GM23338 (cell line): Measurements from ENCODE around the gene DPF3. TPM values are rescaled to one million over a fixed set of nuclear protein-coding genes. Genes with fewer than 3 reads are reported as not detected.

Experiments used
- ATAC-seq: fragments of 200-7000 bp; cut with Tn5 transposase; 3 replicates; pipeline ENCODE4 v1.9.1; 2020
- DNase-seq: peaks from one replicate; pipeline ENCODE4 v3.0.0-alpha.2; 2015; ENCODE audit warnings: low spot score
- H2AFZ ChIP-seq: fragments of 200-600 bp; sonication (generic); 2 replicates; pipeline ENCODE4 v1.8.0; 2016; ENCODE audit warnings: antibody characterized with exemption, mild to moderate bottlenecking, moderate library complexity
- H3F3A ChIP-seq: fragments of 200-600 bp; sonication (generic); replicated peaks from 2 replicates; pipeline ENCODE4 v1.8.0; 2017; ENCODE audit warnings: antibody characterized with exemption, mixed run types, low read depth
- H3K27ac ChIP-seq: fragments of 200-600 bp; sonication (generic); 2 replicates; pipeline ENCODE4 v1.6.1; 2016; ENCODE audit warnings: low read depth
- H3K27me3 ChIP-seq: fragments of 200-600 bp; sonication (generic); 2 replicates; pipeline ENCODE4 v1.8.0; 2016; ENCODE audit warnings: mild to moderate bottlenecking, mixed run types, moderate library complexity; ENCODE audit not compliant: insufficient read depth
- H3K36me3 ChIP-seq: fragments of 200-600 bp; sonication (generic); 2 replicates; pipeline ENCODE4 v1.8.0; 2016; ENCODE audit warnings: mild to moderate bottlenecking; ENCODE audit not compliant: insufficient read depth
- H3K4me1 ChIP-seq: fragments of 200-600 bp; sonication (generic); 2 replicates; pipeline ENCODE4 v1.8.0; 2016; ENCODE audit warnings: mild to moderate bottlenecking, moderate library complexity; ENCODE audit not compliant: insufficient read depth
- H3K4me2 ChIP-seq: fragments of 200-600 bp; sonication (generic); 2 replicates; pipeline ENCODE4 v1.7.1; 2017; ENCODE audit warnings: mixed run types
- H3K4me3 ChIP-seq: fragments of 200-600 bp; sonication (generic); 2 replicates; pipeline ENCODE4 v1.6.1; 2016; ENCODE audit warnings: mixed run types
- H3K79me2 ChIP-seq: fragments of 200-600 bp; sonication (generic); replicated peaks from 2 replicates; pipeline ENCODE4 v1.8.0; 2017; ENCODE audit warnings: mild to moderate bottlenecking; ENCODE audit not compliant: insufficient read depth
- H3K9me2 ChIP-seq: fragments of 200-600 bp; sonication (generic); 2 replicates; pipeline ENCODE4 v1.8.0; 2017; ENCODE audit not compliant: insufficient read depth
- H4K20me1 ChIP-seq: fragments of 200-600 bp; sonication (generic); replicated peaks from 2 replicates; pipeline ENCODE4 v1.8.0; 2017; ENCODE audit warnings: mild to moderate bottlenecking; ENCODE audit not compliant: insufficient read depth
- H3K27ac Mint-ChIP-seq: 2 replicates; pipeline ENCODE4 v1.8.0; 2020; ENCODE audit warnings: inconsistent platforms, mild to moderate bottlenecking, moderate library complexity, mixed read lengths
- H3K27me3 Mint-ChIP-seq: 3 replicates; pipeline ENCODE4 v1.8.0; 2022; ENCODE audit warnings: low read depth, mild to moderate bottlenecking, moderate library complexity, mixed read lengths, inconsistent platforms; ENCODE audit not compliant: insufficient read depth, poor library complexity
- H3K36me3 Mint-ChIP-seq: 3 replicates; pipeline ENCODE4 v1.8.0; 2021; ENCODE audit warnings: low read depth, mild to moderate bottlenecking, inconsistent platforms, moderate library complexity, mixed read lengths
- H3K4me1 Mint-ChIP-seq: 3 replicates; pipeline ENCODE4 v1.8.0; 2020; ENCODE audit warnings: mild to moderate bottlenecking, inconsistent platforms, mixed read lengths
- H3K4me3 Mint-ChIP-seq: 3 replicates; pipeline ENCODE4 v1.8.0; 2021; ENCODE audit warnings: moderate library complexity, mild to moderate bottlenecking, inconsistent platforms, mixed read lengths
- H3K9me3 Mint-ChIP-seq: 3 replicates; pipeline ENCODE4 v1.8.0; 2020; ENCODE audit warnings: moderate library complexity, mild to moderate bottlenecking, inconsistent platforms, mixed read lengths
- CREB1 ChIP-seq: fragments of 250-450 bp; sonication (Bioruptor Pico); IDR thresholded peaks from 2 replicates; pipeline ENCODE4 v1.5.0; 2020; ENCODE audit warnings: low read depth, mild to moderate bottlenecking, moderate library complexity
- EZH2 ChIP-seq: fragments of 200-600 bp; sonication (generic); IDR thresholded peaks from one replicate; pipeline ENCODE4 v1.8.0; 2017; ENCODE audit warnings: antibody characterized with exemption, mild to moderate bottlenecking, low read depth; ENCODE audit not compliant: unreplicated experiment
- EZH2phosphoT487 ChIP-seq: fragments of 200-600 bp; sonication (generic); IDR thresholded peaks from one replicate; pipeline ENCODE4 v1.8.1; 2018; ENCODE audit warnings: antibody characterized with exemption; ENCODE audit not compliant: unreplicated experiment
- JUNB ChIP-seq: IDR thresholded peaks from one replicate; pipeline ENCODE4 v1.6.1; 2016; ENCODE audit warnings: antibody characterized with exemption; ENCODE audit not compliant: unreplicated experiment
- NANOG ChIP-seq: IDR thresholded peaks from 2 replicates; pipeline ENCODE4 v1.6.1; 2016; ENCODE audit warnings: antibody characterized with exemption, borderline replicate concordance
- POLR2AphosphoS5 ChIP-seq: IDR thresholded peaks from 2 replicates; pipeline ENCODE4 v1.6.1; 2016; ENCODE audit warnings: antibody characterized with exemption, low read depth
- STAT1 ChIP-seq: IDR thresholded peaks from one replicate; pipeline ENCODE4 v1.6.1; 2016; ENCODE audit warnings: antibody characterized with exemption; ENCODE audit not compliant: unreplicated experiment
- ZNF114 ChIP-seq: fragments of 250-450 bp; sonication (Bioruptor Pico); IDR thresholded peaks from 2 replicates; pipeline ENCODE4 v1.5.0; 2020; ENCODE audit warnings: mild to moderate bottlenecking, moderate library complexity
- ZNF331 ChIP-seq: fragments of 250-450 bp; sonication (Bioruptor Pico); IDR thresholded peaks from 2 replicates; pipeline ENCODE4 v1.5.0; 2020; ENCODE audit warnings: low read depth, mild to moderate bottlenecking, moderate library complexity
- polyA plus RNA-seq: library from polyadenylated mRNA; unstranded; fragments of >200 nt; fragmentation: Nextera tagmentation; extraction: Ambion mirVana; gene quantifications from 2 replicates; pipeline ENCODE4 v1.2.1, GENCODE V29; 2016
- total RNA-seq: library from RNA; depleted of rRNA; stranded (reverse); fragments of >200 nt; shearing (Covaris generic); gene quantifications from 2 replicates; pipeline ENCODE4 v1.2.3, GENCODE V29; 2014
- TF ChIP-seq, protein P1 (sequence below): fragments of 250-450 bp; sonication (Bioruptor Pico); IDR thresholded peaks from 2 replicates; pipeline ENCODE4 v1.5.0; 2020; ENCODE audit warnings: mild to moderate bottlenecking, moderate library complexity
- TF ChIP-seq, protein P2 (sequence below), 2 experiments: fragments of 200-600 bp in 1 of 2; sonication (generic) in 1 of 2; conservative IDR thresholded peaks; 2 replicates each; pipeline versions ENCODE4 v1.5.1 to v1.6.1; 2016 to 2017; ENCODE audit warnings: antibody characterized with exemption in 2 of 2, low read depth in 2 of 2, mild to moderate bottlenecking in 2 of 2, moderate library complexity in 1 of 2
- TF ChIP-seq, protein P3 (sequence below): IDR thresholded peaks from one replicate; pipeline ENCODE4 v1.6.1; 2018; ENCODE audit warnings: antibody characterized with exemption; ENCODE audit not compliant: unreplicated experiment
- TF ChIP-seq, protein P4 (sequence below): IDR thresholded peaks from 2 replicates; pipeline ENCODE4 v1.6.1; 2016; ENCODE audit warnings: antibody characterized with exemption

Gene DPF3
- total and polyA plus RNA-seq, 2 experiments from 2014 or later = 0.18 to 1.0 TPM

DNA sequence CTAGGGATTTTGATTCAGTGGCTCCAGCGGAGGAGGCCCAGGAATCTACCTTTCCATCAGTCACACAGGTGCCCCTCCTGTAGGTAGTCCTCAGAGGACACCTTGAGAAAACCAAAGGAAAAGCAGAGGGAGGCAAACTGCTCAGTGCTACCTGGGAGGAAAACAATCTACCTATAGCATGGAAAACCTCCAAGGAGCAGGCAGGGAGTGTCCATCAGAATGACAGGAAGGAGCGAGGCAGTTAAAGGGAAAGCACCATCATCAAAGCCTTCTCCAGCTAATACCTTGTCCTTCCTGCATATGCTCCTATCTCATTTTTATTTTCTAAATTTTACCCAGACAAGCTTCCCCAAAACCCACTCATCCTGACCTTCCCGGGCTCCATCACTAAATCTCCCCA, 25.4 kb downstream of the DPF3 start:
- H3K27ac Mint-ChIP-seq = no peak overlapping the region
- Histone ChIP-seq H3K27ac (no peak overlapping the region), H3K79me2 (no peaks in the 10 kb centered on the region), H3K36me3 (no peaks in the 10 kb centered on the region), H3K9me2 (peaks cover 6% of the 10 kb centered on the region; the same call in 1 of the 2 replicates), H4K20me1 (no peaks in the 10 kb centered on the region), H3F3A (no peaks in the 10 kb centered on the region), H3K4me1 (no peaks in the 10 kb centered on the region), H3K27me3 (no peaks in the 10 kb centered on the region), H3K4me3 (no peak overlapping the region), H3K4me2 (no peak overlapping the region), H2AFZ (no peak overlapping the region)
- no peak for DNase-seq
- TF ChIP-seq JUNB (no peak), NANOG (no peak), EZH2phosphoT487 (no peak), ZNF331 (CRISPR knock-in tag) (no peak), CREB1 (CRISPR knock-in tag) (no peak), POLR2AphosphoS5 (no peak), EZH2 (no peak), STAT1 (no peak), ZNF114 (CRISPR knock-in tag) (no peak)
- TF ChIP-seq, protein P1, sequence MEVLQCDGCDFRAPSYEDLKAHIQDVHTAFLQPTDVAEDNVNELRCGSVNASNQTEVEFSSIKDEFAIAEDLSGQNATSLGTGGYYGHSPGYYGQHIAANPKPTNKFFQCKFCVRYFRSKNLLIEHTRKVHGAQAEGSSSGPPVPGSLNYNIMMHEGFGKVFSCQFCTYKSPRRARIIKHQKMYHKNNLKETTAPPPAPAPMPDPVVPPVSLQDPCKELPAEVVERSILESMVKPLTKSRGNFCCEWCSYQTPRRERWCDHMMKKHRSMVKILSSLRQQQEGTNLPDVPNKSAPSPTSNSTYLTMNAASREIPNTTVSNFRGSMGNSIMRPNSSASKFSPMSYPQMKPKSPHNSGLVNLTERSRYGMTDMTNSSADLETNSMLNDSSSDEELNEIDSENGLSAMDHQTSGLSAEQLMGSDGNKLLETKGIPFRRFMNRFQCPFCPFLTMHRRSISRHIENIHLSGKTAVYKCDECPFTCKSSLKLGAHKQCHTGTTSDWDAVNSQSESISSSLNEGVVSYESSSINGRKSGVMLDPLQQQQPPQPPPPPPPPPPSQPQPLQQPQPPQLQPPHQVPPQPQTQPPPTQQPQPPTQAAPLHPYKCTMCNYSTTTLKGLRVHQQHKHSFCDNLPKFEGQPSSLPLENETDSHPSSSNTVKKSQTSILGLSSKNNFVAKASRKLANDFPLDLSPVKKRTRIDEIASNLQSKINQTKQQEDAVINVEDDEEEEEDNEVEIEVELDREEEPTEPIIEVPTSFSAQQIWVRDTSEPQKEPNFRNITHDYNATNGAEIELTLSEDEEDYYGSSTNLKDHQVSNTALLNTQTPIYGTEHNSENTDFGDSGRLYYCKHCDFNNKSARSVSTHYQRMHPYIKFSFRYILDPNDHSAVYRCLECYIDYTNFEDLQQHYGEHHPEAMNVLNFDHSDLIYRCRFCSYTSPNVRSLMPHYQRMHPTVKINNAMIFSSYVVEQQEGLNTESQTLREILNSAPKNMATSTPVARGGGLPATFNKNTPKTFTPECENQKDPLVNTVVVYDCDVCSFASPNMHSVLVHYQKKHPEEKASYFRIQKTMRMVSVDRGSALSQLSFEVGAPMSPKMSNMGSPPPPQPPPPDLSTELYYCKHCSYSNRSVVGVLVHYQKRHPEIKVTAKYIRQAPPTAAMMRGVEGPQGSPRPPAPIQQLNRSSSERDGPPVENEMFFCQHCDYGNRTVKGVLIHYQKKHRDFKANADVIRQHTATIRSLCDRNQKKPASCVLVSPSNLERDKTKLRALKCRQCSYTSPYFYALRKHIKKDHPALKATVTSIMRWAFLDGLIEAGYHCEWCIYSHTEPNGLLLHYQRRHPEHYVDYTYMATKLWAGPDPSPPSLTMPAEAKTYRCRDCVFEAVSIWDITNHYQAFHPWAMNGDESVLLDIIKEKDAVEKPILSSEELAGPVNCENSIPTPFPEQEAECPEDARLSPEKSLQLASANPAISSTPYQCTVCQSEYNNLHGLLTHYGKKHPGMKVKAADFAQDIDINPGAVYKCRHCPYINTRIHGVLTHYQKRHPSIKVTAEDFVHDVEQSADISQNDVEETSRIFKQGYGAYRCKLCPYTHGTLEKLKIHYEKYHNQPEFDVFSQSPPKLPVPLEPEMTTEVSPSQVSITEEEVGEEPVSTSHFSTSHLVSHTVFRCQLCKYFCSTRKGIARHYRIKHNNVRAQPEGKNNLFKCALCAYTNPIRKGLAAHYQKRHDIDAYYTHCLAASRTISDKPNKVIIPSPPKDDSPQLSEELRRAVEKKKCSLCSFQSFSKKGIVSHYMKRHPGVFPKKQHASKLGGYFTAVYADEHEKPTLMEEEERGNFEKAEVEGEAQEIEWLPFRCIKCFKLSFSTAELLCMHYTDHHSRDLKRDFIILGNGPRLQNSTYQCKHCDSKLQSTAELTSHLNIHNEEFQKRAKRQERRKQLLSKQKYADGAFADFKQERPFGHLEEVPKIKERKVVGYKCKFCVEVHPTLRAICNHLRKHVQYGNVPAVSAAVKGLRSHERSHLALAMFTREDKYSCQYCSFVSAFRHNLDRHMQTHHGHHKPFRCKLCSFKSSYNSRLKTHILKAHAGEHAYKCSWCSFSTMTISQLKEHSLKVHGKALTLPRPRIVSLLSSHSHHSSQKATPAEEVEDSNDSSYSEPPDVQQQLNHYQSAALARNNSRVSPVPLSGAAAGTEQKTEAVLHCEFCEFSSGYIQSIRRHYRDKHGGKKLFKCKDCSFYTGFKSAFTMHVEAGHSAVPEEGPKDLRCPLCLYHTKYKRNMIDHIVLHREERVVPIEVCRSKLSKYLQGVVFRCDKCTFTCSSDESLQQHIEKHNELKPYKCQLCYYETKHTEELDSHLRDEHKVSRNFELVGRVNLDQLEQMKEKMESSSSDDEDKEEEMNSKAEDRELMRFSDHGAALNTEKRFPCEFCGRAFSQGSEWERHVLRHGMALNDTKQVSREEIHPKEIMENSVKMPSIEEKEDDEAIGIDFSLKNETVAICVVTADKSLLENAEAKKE = no peak
- TF ChIP-seq, protein P2, sequence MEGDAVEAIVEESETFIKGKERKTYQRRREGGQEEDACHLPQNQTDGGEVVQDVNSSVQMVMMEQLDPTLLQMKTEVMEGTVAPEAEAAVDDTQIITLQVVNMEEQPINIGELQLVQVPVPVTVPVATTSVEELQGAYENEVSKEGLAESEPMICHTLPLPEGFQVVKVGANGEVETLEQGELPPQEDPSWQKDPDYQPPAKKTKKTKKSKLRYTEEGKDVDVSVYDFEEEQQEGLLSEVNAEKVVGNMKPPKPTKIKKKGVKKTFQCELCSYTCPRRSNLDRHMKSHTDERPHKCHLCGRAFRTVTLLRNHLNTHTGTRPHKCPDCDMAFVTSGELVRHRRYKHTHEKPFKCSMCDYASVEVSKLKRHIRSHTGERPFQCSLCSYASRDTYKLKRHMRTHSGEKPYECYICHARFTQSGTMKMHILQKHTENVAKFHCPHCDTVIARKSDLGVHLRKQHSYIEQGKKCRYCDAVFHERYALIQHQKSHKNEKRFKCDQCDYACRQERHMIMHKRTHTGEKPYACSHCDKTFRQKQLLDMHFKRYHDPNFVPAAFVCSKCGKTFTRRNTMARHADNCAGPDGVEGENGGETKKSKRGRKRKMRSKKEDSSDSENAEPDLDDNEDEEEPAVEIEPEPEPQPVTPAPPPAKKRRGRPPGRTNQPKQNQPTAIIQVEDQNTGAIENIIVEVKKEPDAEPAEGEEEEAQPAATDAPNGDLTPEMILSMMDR (conservative IDR thresholded peaks at IDR 0.05; ENCODE audit: low read depth in 2 of 2) = no peak
- TF ChIP-seq, protein P3, sequence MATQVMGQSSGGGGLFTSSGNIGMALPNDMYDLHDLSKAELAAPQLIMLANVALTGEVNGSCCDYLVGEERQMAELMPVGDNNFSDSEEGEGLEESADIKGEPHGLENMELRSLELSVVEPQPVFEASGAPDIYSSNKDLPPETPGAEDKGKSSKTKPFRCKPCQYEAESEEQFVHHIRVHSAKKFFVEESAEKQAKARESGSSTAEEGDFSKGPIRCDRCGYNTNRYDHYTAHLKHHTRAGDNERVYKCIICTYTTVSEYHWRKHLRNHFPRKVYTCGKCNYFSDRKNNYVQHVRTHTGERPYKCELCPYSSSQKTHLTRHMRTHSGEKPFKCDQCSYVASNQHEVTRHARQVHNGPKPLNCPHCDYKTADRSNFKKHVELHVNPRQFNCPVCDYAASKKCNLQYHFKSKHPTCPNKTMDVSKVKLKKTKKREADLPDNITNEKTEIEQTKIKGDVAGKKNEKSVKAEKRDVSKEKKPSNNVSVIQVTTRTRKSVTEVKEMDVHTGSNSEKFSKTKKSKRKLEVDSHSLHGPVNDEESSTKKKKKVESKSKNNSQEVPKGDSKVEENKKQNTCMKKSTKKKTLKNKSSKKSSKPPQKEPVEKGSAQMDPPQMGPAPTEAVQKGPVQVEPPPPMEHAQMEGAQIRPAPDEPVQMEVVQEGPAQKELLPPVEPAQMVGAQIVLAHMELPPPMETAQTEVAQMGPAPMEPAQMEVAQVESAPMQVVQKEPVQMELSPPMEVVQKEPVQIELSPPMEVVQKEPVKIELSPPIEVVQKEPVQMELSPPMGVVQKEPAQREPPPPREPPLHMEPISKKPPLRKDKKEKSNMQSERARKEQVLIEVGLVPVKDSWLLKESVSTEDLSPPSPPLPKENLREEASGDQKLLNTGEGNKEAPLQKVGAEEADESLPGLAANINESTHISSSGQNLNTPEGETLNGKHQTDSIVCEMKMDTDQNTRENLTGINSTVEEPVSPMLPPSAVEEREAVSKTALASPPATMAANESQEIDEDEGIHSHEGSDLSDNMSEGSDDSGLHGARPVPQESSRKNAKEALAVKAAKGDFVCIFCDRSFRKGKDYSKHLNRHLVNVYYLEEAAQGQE = no peak
- TF ChIP-seq, protein P4, sequence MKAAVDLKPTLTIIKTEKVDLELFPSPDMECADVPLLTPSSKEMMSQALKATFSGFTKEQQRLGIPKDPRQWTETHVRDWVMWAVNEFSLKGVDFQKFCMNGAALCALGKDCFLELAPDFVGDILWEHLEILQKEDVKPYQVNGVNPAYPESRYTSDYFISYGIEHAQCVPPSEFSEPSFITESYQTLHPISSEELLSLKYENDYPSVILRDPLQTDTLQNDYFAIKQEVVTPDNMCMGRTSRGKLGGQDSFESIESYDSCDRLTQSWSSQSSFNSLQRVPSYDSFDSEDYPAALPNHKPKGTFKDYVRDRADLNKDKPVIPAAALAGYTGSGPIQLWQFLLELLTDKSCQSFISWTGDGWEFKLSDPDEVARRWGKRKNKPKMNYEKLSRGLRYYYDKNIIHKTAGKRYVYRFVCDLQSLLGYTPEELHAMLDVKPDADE = no peak
- peaks cover 17% of the 10 kb centered on the region for H3K9me3 Mint-ChIP-seq
- H3K27me3 Mint-ChIP-seq = peaks cover 3% of the 10 kb centered on the region
- no peaks in the 10 kb centered on the region for H3K4me1 Mint-ChIP-seq
- ATAC-seq = no peak
- H3K36me3 Mint-ChIP-seq = peaks cover 9% of the 10 kb centered on the region; the same call in 2 of the 3 replicates
- no peak overlapping the region for H3K4me3 Mint-ChIP-seq
